Activated effector memory CD4-positive, alpha-beta T cell treated with Interleukin-2 at 50 U/mL for 16 hours (primary cell): ENCODE data around the gene FKRP.
"Not testable (repeated sequence)": the region's sequence is repeated elsewhere in the genome, so short reads cannot be mapped to it uniquely, and the experiment has no call there.

Source experiments
- DNase-seq: peaks from one replicate; pipeline ENCODE4 v3.0.0-alpha.2; 2020

FKRP gene

GRCh38 chr19:46745521-46746280, at the start of gene FKRP:
FKRP (plus strand) TSS chr19:46746057; CDS start chr19:46755451, 9,394 bp downstream.
- peak; percentile 33 for DNase-seq

DNA sequence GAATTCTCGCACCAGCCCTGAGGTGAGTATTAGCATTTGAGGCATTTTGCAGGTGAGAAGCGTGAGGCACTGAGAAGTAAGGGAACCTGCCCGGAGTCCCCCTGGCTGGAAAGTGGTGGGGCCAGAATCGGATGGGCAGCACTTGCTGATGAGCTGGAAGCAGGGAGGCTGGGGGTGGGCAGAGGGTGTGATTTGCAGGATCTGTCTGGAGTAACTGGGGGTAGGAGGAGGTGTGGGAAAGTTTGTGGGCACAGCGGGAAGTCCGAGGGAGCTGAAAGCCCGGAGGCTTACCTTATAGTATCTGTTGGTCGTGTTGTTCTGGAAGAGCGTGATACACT, 49.0 kb upstream of the FKRP start:
- DNase-seq, result no peak

DNA sequence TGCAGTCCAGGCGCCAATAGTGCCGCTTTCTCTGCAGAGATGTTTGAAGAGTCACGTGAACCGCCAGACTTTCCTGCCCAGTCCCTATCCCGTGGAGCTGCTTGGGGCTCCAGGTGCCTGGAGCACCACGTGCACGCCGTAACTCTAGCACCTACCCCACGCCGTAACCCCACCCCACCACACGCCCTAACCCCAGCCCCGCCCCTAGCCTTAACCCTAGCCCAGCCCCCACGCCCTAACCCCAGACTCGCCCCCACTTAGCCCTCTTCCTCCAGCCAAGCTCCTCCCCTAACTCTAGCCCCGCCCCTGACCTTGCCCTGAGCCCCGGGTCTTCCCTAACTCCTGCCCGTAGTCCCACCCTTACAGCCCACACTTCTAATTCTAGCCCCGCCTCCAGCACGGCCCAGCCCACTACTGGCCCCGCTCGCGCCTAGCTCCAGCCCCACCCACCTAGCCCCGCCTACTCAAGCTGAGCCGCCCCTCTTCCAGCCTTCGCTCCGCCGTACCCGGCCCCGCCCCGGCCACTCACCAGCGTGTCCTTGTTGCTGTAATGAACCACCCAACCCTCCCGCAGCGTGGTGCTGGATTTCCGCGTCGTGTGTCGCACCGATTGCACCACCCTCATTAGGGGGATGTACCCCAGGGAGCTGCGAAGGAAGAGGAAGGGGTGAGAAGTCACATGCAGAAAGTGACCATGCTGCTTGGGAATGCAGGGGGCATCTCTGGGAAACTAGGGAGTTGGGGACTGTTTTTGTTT, 48.5 kb upstream of the FKRP start:
- no peak for DNase-seq

- no peak for DNase-seq
Observed at GRCh38 chr19:46698395-46699321, 47.2 kb upstream of the FKRP start.

DNA sequence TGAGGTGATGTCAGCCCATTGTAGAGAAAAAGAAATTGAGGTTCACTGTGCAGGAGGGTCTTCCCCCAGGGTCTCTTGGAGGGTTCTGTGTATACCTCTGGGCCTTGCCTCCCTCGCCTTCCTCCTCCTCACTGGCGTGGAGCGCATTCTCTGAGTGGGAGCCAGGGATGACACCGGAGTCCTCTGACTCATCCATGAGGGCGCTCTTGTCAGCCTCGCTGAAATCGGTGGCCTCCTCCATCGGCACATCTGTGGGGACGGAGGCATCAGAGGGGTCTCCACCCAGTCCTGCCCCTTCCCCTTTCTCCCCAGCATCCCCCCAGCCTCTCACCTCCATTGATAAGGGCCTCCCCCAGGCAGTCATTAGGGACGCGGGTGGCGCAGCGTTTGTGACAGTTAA, 45.2 kb upstream of the FKRP start:
- no peak for DNase-seq

DNA sequence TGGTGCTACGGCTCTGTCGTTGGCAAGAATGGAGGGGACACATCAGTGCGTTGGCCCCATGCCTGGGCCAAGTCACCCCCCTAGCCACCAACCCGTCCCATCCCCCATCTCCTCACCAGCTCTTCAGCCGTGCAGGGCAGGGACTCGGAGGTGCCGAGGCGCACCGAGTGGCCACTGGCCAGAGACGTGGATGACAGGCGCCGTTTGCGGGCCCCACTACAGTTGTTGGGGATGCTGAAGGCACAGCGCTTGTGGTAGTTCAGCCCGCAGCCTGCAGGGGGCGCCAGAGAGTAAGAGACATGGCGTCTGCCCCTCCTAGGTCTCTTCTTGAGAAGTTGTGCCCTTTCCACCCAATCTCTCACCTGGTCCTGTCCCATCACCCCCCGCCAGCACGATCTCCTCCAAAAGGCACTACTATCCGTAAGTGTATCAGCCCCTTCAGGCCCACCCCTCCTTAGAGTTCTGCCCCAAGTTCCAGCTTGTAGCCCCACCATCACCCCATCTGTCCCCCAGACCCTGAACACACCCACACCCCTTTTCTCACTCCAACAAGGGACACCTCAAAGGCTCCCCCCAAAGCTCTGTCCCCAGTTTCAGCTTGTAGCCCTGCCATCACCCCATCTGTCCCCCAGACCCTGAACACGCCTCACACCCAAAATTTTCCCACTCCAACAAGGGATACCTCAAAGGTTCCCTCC, 41.3 kb upstream of the FKRP start:
- peak; percentile 75 for DNase-seq

DNA sequence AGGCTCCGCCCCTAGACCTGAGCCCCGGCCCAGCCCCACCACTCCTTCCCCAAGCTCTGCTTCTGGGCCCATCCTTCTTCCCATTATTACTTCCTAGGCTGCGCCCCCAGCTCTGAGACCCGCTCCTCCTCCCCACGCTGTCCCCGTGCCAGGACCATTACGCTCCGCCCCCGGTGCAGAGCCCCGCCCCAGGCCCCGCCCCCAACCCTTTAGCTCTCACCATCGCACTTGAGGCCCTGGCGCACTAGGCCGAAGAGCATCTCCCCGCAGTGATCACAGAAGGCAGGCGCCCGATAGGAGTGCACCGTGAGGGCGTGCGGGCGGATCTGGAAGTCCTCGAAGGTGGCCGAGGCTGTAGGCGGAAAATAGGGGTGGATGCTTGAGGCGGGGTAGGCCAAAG, 35.2 kb upstream of the FKRP start:
- DNase-seq, result no peak

GRCh38 chr19:46712768-46713338, 33.0 kb upstream of the FKRP start:
- DNase-seq, result not testable (repeated sequence)

DNA sequence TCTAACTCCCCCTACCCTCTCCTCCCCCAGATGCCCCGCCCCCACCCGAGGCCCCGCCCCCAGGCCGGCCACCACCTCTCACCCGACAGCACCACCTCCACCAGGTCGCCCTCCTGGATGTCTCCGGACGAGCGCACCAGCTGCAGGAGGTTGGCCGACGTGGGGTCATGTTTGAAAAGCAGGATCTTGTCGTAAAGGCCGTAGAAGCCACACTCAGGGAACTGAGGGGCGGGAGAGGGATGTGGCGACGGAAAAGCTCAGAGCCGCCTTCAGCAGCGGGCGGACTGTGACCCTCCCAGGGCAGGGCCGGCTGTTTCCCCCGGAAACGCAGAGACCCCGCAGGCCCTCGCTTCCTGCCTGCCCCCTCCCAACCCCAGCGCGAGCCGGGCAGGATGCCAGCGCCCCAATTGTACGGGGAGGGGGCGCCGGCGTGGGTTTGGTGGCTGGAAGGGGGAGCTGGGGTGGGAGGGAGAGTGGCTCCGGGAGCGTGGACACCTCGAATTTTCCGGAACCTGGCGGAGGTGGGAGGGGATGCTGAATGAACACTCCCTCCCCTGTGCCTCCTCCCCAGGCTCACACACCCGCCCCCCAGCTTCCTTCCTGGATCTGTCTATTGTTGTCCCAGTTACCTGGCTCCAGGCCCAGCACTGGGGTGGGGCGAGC, 31.9 kb upstream of the FKRP start:
- peak; percentile 73 for DNase-seq

DNA sequence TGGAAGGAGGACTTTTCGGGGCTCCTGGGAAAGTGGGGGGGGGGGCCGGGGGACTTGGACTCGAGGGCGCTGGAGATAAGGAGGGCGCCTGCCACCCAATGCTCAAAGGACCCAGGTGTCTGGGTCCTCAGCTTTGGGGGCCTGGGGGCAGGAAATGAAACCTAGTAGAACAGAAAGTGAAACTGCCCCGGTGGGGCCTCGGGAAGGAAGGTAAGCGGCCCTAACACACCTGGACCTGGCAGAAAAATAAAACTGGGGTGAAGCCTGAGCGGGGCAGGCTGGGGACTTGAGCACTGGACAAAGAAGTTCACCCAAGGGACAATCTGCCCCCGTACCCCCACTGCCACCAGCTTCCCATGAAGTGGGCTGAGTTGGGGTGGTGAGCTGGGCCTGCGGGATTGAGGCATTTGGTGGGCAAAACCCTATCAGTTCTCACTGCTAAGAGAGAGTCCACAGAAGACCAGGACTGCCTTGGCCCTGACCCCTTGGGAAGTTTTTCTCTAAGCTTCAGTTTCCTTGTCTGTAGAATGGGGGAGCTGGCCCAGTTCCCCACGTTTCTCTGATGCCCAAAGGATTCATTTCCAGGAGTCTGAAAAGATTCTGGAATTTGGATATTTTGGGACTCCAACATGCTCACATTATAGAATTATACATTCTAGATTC, 31.3 kb upstream of the FKRP start:
- DNase-seq, result no peak

GRCh38 chr19:46715620-46715974, 30.3 kb upstream of the FKRP start:
- no peak for DNase-seq

- no peak for DNase-seq
Observed at GRCh38 chr19:46715975-46716671, 29.7 kb upstream of the FKRP start.

GRCh38 chr19:46716672-46717033, 29.2 kb upstream of the FKRP start:
- no peak for DNase-seq

DNA sequence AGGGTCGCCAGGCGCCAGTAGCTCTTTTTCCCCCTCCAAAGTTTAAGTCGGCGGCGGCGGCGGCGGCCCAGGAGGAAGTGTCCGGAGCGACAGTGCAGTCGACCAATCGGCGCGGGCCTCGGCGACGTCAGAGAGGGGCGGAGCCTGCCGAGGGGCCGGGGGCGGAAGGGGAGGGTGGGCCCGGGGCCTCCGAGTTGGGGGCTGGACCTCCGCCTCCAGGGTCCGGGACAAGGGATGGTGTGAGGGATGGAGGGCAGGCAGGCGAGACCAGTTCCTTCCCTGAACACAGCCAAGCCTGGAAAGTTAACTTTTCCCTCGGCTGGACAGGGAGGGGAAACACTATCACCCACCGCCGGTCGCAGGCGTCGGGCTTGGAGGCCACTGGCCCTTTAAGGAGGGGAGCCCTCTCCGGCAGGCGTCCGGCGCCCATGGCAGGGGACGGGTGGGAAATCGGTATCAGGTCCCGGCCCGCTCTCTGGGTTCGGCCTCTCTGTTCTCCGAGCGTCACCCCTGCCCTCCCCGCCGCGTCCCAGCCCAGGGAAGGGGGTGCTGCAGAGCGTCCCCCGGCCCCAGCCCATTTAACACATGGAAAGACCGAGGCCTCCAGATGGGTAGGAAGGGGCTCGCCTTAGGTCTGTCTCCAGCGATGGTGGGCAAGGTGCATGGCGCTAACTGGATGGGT, 28.7 kb upstream of the FKRP start, which contains the start of gene PRKD2:
Gene PRKD2 (minus strand): TSS at position 81 of the 682 bp plus-strand sequence. CDS start 744 bp downstream, outside the sequence.
- DNase-seq, result peak; percentile 78

DNA sequence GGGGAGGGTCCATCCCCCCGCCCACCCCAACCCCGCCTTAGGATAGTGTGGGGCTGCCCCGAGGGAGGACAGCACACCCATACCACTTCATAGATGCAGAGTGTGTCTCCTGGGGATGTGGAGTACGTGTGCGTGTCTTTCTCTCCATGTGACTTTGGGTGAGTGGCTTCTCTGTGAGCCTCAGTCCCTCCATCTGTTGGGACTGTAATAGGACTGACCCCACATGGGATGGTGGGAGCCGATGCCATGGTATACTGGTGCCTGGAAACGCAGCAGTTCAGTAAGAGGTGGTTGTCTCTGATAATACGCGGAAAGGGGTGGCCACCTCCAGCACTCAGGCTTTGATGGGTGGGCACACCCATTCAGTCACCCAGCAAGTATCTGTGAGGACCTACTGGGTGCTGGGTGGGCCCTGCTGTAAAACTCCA, 28.1 kb upstream of the FKRP start:
- DNase-seq, result no peak

- DNase-seq, result peak; percentile 60
Observed at GRCh38 chr19:46718157-46718933, 27.5 kb upstream of the FKRP start.

DNA sequence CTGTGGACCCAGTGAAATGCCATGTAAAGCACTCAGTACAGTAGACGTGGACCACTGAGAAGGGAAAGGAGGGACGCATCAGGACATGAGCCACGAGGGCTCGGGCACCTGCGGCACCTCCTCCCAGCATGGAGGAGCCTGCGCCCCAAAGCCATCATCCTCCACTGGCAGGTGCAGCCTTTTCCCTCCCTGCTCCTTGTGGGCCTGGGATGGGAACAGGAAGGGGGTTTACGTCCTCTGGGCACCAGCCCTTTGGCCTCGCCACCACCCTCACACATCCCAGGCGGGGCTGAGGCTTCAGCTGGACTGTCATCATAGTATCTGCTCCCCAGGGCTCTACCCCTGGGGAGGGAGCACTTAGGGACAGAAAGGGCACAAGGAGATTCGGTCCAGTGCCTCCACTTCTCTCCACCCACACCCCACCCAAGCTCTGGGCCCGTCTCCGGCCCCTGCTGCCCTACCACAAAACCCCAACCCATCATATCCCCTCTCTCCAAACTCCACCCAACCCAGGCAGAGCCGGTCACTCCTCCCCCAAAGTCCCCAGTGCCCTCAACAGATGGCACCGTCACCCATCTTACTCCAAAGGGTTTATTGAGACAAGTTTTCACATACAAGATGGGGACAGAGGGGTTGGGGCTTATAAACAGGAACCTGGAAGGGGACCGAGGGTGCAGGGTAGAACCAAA, 26.8 kb upstream of the FKRP start:
- no peak for DNase-seq
